Measurements from ENCODE around the gene RNLS.
"Not testable (repeated sequence)": the region's sequence is repeated elsewhere in the genome, so short reads cannot be mapped to it uniquely, and the experiment has no call there.

The RNLS gene

GRCh38 chr10:88383276-88383675 is 199.8 kb downstream of the RNLS start:
- DNase-seq, result no peak

- DNase-seq, result no peak
These were observed 200.4 kb downstream of the RNLS start for GRCh38 chr10:88382699-88383098.

GRCh38 chr10:88379575-88379974 is 203.5 kb downstream of the RNLS start:
- DNase-seq, result peak; percentile 36

GRCh38 chr10:88377510-88377909 is 205.6 kb downstream of the RNLS start:
- DNase-seq, result no peak

- DNase-seq, result no peak
These were observed 208.5 kb downstream of the RNLS start for GRCh38 chr10:88374392-88375175.

GRCh38 chr10:88372881-88373592 is 210.1 kb downstream of the RNLS start:
- DNase-seq, result no peak

GRCh38 chr10:88372051-88372715 is 210.9 kb downstream of the RNLS start:
- no peak for DNase-seq

GRCh38 chr10:88370713-88371112 is 212.4 kb downstream of the RNLS start:
- DNase-seq, result no peak

- DNase-seq, result no peak
These were observed 216.3 kb downstream of the RNLS start for GRCh38 chr10:88366772-88367171.

GRCh38 chr10:88361995-88362807 is 220.9 kb downstream of the RNLS start:
- no peak for DNase-seq

GRCh38 chr10:88361494-88361893 is 221.6 kb downstream of the RNLS start:
- DNase-seq, result no peak

- DNase-seq, result not testable (repeated sequence)
These were observed 227.4 kb downstream of the RNLS start for GRCh38 chr10:88355750-88356149.

GRCh38 chr10:88347597-88348304 is 235.4 kb downstream of the RNLS start:
- DNase-seq, result no peak

- no peak for DNase-seq
These were observed 236.1 kb downstream of the RNLS start for GRCh38 chr10:88347022-88347421.

GRCh38 chr10:88346144-88346977 is 236.8 kb downstream of the RNLS start:
- no peak for DNase-seq

- DNase-seq, result no peak
These were observed 239.2 kb downstream of the RNLS start for GRCh38 chr10:88343761-88344484.

- DNase-seq, result no peak
These were observed 240.3 kb downstream of the RNLS start for GRCh38 chr10:88342733-88343310.

GRCh38 chr10:88337134-88337533 is 246.0 kb downstream of the RNLS start:
- DNase-seq, result no peak

- DNase-seq, result no peak
These were observed 246.8 kb downstream of the RNLS start for GRCh38 chr10:88336334-88336733.

GRCh38 chr10:88333248-88333630 is 249.9 kb downstream of the RNLS start:
- DNase-seq, result no peak

All from activated CD4-positive, alpha-beta T cell treated with anti-CD3 and anti-CD28 coated beads, Interleukin-2, Interleukin-6, amounts not matched to agents 100 ng/mL and 50 ng/mL, durations not matched to agents 16 hours and 8 hours (primary cell).